IPS-18a (cell line): ENCODE data around the gene SLC44A4.
A peak's percentile ranks its signal among the peaks of the same experiment; 100 is the strongest.
"Not testable (repeated sequence)": the region's sequence is repeated elsewhere in the genome, so short reads cannot be mapped to it uniquely, and the experiment has no call there.

Source experiments
- H3K27ac ChIP-seq: one replicate; pipeline ENCODE4 v1.5.1; 2013; ENCODE audit warnings: low read length
- H3K27me3 ChIP-seq: one replicate; pipeline ENCODE4 v1.6.1; 2013; ENCODE audit warnings: mild to moderate bottlenecking, low read length; ENCODE audit not compliant: control insufficient read depth, insufficient read depth
- H3K36me3 ChIP-seq: one replicate; pipeline ENCODE4 v1.6.1; 2013; ENCODE audit warnings: low read depth, low read length; ENCODE audit not compliant: control insufficient read depth
- H3K4me1 ChIP-seq: one replicate; pipeline ENCODE4 v1.6.1; 2013; ENCODE audit warnings: low read depth, low read length; ENCODE audit not compliant: control insufficient read depth
- H3K4me3 ChIP-seq: one replicate; pipeline ENCODE4 v1.5.1; 2013; ENCODE audit warnings: low read length
- H3K9ac ChIP-seq: one replicate; pipeline ENCODE4 v1.6.1; 2013; ENCODE audit warnings: mild to moderate bottlenecking, low read length, moderate library complexity
- H3K9me3 ChIP-seq: one replicate; pipeline ENCODE4 v1.6.1; 2013; ENCODE audit warnings: low read depth, low read length; ENCODE audit not compliant: control insufficient read depth

The SLC44A4 gene

GRCh38 chr6:31909298-31909697 lies 30.5 kb upstream of the SLC44A4 start:
- not testable (repeated sequence) for H3K4me1 ChIP-seq, H3K27me3 ChIP-seq, H3K4me3 ChIP-seq, H3K27ac ChIP-seq, H3K9ac ChIP-seq, H3K9me3 ChIP-seq, H3K36me3 ChIP-seq

GRCh38 chr6:31908791-31909190 lies 30.0 kb upstream of the SLC44A4 start:
- H3K4me1 ChIP-seq = peaks cover 3% of the 10 kb centered on the region
- no peaks in the 10 kb centered on the region for H3K36me3 ChIP-seq
- no peak overlapping the region for H3K27ac ChIP-seq
- H3K9ac ChIP-seq = no peak overlapping the region
- H3K27me3 ChIP-seq = no peaks in the 10 kb centered on the region
- H3K9me3 ChIP-seq = no peaks in the 10 kb centered on the region
- H3K4me3 ChIP-seq = no peak overlapping the region

GRCh38 chr6:31908255-31908654 lies 29.5 kb upstream of the SLC44A4 start:
- not testable (repeated sequence) for H3K36me3 ChIP-seq, H3K4me1 ChIP-seq, H3K4me3 ChIP-seq, H3K9me3 ChIP-seq, H3K27ac ChIP-seq, H3K9ac ChIP-seq, H3K27me3 ChIP-seq

GRCh38 chr6:31907158-31907813 lies 28.5 kb upstream of the SLC44A4 start:
- no peaks in the 10 kb centered on the region for H3K9me3 ChIP-seq
- H3K27ac ChIP-seq = no peak overlapping the region
- no peaks in the 10 kb centered on the region for H3K36me3 ChIP-seq
- H3K4me3 ChIP-seq = no peak overlapping the region
- H3K4me1 ChIP-seq = peaks cover 3% of the 10 kb centered on the region
- no peaks in the 10 kb centered on the region for H3K27me3 ChIP-seq
- H3K9ac ChIP-seq = no peak overlapping the region

- not testable (repeated sequence) for H3K9ac ChIP-seq, H3K4me3 ChIP-seq, H3K36me3 ChIP-seq, H3K9me3 ChIP-seq, H3K27me3 ChIP-seq, H3K27ac ChIP-seq, H3K4me1 ChIP-seq
These were observed 27.9 kb upstream of the SLC44A4 start for GRCh38 chr6:31906727-31907126.

- no peak overlapping the region for H3K9ac ChIP-seq
- no peaks in the 10 kb centered on the region for H3K36me3 ChIP-seq
- peaks cover 3% of the 10 kb centered on the region for H3K4me1 ChIP-seq
- H3K27ac ChIP-seq = no peak overlapping the region
- no peaks in the 10 kb centered on the region for H3K9me3 ChIP-seq
- no peaks in the 10 kb centered on the region for H3K27me3 ChIP-seq
- H3K4me3 ChIP-seq = no peak overlapping the region
These were observed 27.3 kb upstream of the SLC44A4 start for GRCh38 chr6:31906122-31906521.

- H3K4me3 ChIP-seq = no peak overlapping the region
These were observed 26.2 kb upstream of the SLC44A4 start for GRCh38 chr6:31905041-31905440.

GRCh38 chr6:31903957-31904356 lies 25.2 kb upstream of the SLC44A4 start:
- Histone ChIP-seq H3K27me3 (no peaks in the 10 kb centered on the region), H3K4me1 (peaks cover 3% of the 10 kb centered on the region), H3K27ac (no peak overlapping the region), H3K9ac (no peak overlapping the region), H3K9me3 (no peaks in the 10 kb centered on the region), H3K4me3 (no peak overlapping the region), H3K36me3 (peaks cover 6% of the 10 kb centered on the region)

More at GRCh38 chr6:31905041-31905440, 26.2 kb upstream of the SLC44A4 start:
- Histone ChIP-seq H3K27me3 (no peaks in the 10 kb centered on the region), H3K4me1 (peaks cover 3% of the 10 kb centered on the region), H3K36me3 (no peaks in the 10 kb centered on the region), H3K27ac (no peak overlapping the region), H3K9me3 (no peaks in the 10 kb centered on the region), H3K9ac (no peak overlapping the region)

GRCh38 chr6:31901953-31902643 lies 23.3 kb upstream of the SLC44A4 start, which contains the start of gene ZBTB12:
Gene ZBTB12, minus strand, starts transcription at chr6:31902086. Its CDS starts 781 bp downstream, at chr6:31901305.
- Histone ChIP-seq H3K4me1 (peaks cover 3% of the 10 kb centered on the region), H3K27ac (no peak within 1 kb of the TSS), H3K9ac (peak within 1 kb of the TSS; percentile 36), H3K36me3 (peaks cover 6% of the 10 kb centered on the region), H3K4me3 (peak within 1 kb of the TSS; percentile 63), H3K27me3 (no peaks in the 10 kb centered on the region), H3K9me3 (no peaks in the 10 kb centered on the region)

GRCh38 chr6:31901415-31901952 lies 22.7 kb upstream of the SLC44A4 start:
- no peaks in the 10 kb centered on the region for H3K9me3 ChIP-seq
- H3K4me1 ChIP-seq = peaks cover 3% of the 10 kb centered on the region
- peak overlapping the region; percentile 63 for H3K4me3 ChIP-seq
- peak overlapping the region; percentile 36 for H3K9ac ChIP-seq
- H3K27ac ChIP-seq = no peak overlapping the region
- H3K36me3 ChIP-seq = peaks cover 8% of the 10 kb centered on the region
- H3K27me3 ChIP-seq = no peaks in the 10 kb centered on the region

GRCh38 chr6:31900917-31901414 lies 22.2 kb upstream of the SLC44A4 start:
- Histone ChIP-seq H3K4me1 (peaks cover 2% of the 10 kb centered on the region), H3K9ac (peak overlapping the region; percentile 36), H3K27ac (no peak overlapping the region)

More at GRCh38 chr6:31900917-31901414, 22.2 kb upstream of the SLC44A4 start:
- no peaks in the 10 kb centered on the region for H3K9me3 ChIP-seq
- peaks cover 13% of the 10 kb centered on the region for H3K36me3 ChIP-seq
- H3K4me3 ChIP-seq = peak overlapping the region; percentile 63
- H3K27me3 ChIP-seq = no peaks in the 10 kb centered on the region
